Endothelial cell of umbilical vein (primary cell): Measurements from ENCODE around the gene ZNF831. TPM values are rescaled to one million over a fixed set of nuclear protein-coding genes. Genes with fewer than 3 reads are reported as not detected.

Experiments
- BruUV-seq: library from RNA; stranded (reverse); fragments of 400-500 nt; replicated peaks from 2 replicates; lab custom pipeline; 2021; lab: Mats Ljungman, UMichigan
- CTCF ChIA-PET: fragments of 300-600, 350-600 bp; sonication (Branson Sonifier 250); formaldehyde crosslinking; loops from one replicate; lab custom pipeline; 2021; ENCODE audit warnings: antibody characterized with exemption, inconsistent platforms; lab: Charles Lee
- POLR2A ChIA-PET: fragments of 300-600, 350-600 bp; sonication (Branson Sonifier 250); formaldehyde crosslinking; loops from one replicate; lab custom pipeline; 2021; ENCODE audit warnings: antibody characterized with exemption, inconsistent platforms; lab: Charles Lee
- DNase-seq: peaks from one replicate; pipeline ENCODE4 v3.0.0-alpha.2; 2011; ENCODE audit warnings: low read depth, low spot score
- FAIRE-seq: peaks from 2 replicates; lab custom pipeline; 2011; peaks lifted over from hg19 to GRCh38; lab: Jason Lieb, UNC
- H2AFZ ChIP-seq: 2 replicates; pipeline ENCODE4 v1.6.0; 2012; ENCODE audit warnings: low read depth, low read length, control low read depth, inconsistent platforms
- H3K27ac ChIP-seq: 2 replicates; pipeline ENCODE4 v1.5.1; 2011; ENCODE audit warnings: low read depth, mild to moderate bottlenecking, control low read depth, low read length, moderate library complexity; ENCODE audit not compliant: insufficient read depth
- H3K27me3 ChIP-seq, 2 experiments: 2 replicates each; pipeline versions ENCODE4 v1.6.0 to v1.6.1; 2011; ENCODE audit warnings: low read length in 2 of 2, mixed read lengths in 1 of 2; ENCODE audit not compliant: control insufficient read depth in 2 of 2, insufficient read depth in 2 of 2
- H3K36me3 ChIP-seq, 2 experiments: 2 replicates in 1 of 2; 3 replicates in 1 of 2; pipeline ENCODE4 v1.5.1; 2011; ENCODE audit warnings: low read length in 2 of 2, mild to moderate bottlenecking in 1 of 2, moderate library complexity in 1 of 2; ENCODE audit not compliant: control insufficient read depth in 2 of 2, insufficient read depth in 2 of 2; ENCODE audit errors: extremely low read depth in 1 of 2
- H3K4me1 ChIP-seq: 3 replicates; pipeline ENCODE4 v1.5.1; 2011; ENCODE audit warnings: mild to moderate bottlenecking, low read length; ENCODE audit not compliant: control insufficient read depth, insufficient read depth; ENCODE audit errors: extremely low read depth
- H3K4me2 ChIP-seq: 2 replicates; pipeline ENCODE4 v1.6.1; 2011; ENCODE audit warnings: low read length, control low read depth, mixed read lengths; ENCODE audit not compliant: insufficient read depth
- H3K4me3 ChIP-seq, 3 experiments: fragments of 200-600 bp in 1 of 3; sonication (generic), shearing (Covaris generic) in 1 of 3; replicated peaks in 1 of 3; 2 replicates each; pipeline ENCODE4 v1.5.1; 2011 to 2016; ENCODE audit warnings: control low read depth in 3 of 3, low read length in 3 of 3, mild to moderate bottlenecking in 2 of 3, inconsistent platforms in 1 of 3, low read depth in 1 of 3, moderate library complexity in 1 of 3; ENCODE audit not compliant: insufficient read depth in 1 of 3
- H3K79me2 ChIP-seq: 2 replicates; pipeline ENCODE4 v1.6.0; 2012; ENCODE audit warnings: low read length, inconsistent platforms; ENCODE audit not compliant: control insufficient read depth, insufficient read depth
- H3K9ac ChIP-seq: replicated peaks from 2 replicates; pipeline ENCODE3; 2011; ENCODE audit warnings: low read length, control low read depth; ENCODE audit not compliant: insufficient read depth; ENCODE audit errors: extremely low read depth
- H3K9me1 ChIP-seq: replicated peaks from 3 replicates; pipeline ENCODE4 v1.6.0; 2011; ENCODE audit warnings: mild to moderate bottlenecking, low read length; ENCODE audit not compliant: control insufficient read depth, insufficient read depth; ENCODE audit errors: extremely low read depth
- H3K9me3 ChIP-seq: replicated peaks from 2 replicates; pipeline ENCODE4 v1.5.1; 2012; ENCODE audit warnings: low read length, inconsistent platforms; ENCODE audit not compliant: control insufficient read depth, insufficient read depth
- H4K20me1 ChIP-seq: replicated peaks from 2 replicates; pipeline ENCODE3; 2011; ENCODE audit warnings: mild to moderate bottlenecking, low read length; ENCODE audit not compliant: control insufficient read depth, insufficient read depth; ENCODE audit errors: extremely low read depth
- EZH2 ChIP-seq: IDR thresholded peaks from 2 replicates; pipeline ENCODE4 v1.6.1; 2012; ENCODE audit warnings: borderline replicate concordance, low read depth, mild to moderate bottlenecking, moderate library complexity, low read length, inconsistent platforms; ENCODE audit not compliant: severe bottlenecking
- FOS ChIP-seq: IDR thresholded peaks from 2 replicates; pipeline ENCODE4 v1.6.1; 2011; ENCODE audit warnings: mild to moderate bottlenecking, low read length, moderate library complexity, borderline replicate concordance; ENCODE audit not compliant: insufficient read depth
- GATA2 ChIP-seq: IDR thresholded peaks from 2 replicates; pipeline ENCODE4 v1.7.0; 2011; ENCODE audit warnings: low read depth, mild to moderate bottlenecking, moderate library complexity, mixed read lengths, low read length; ENCODE audit not compliant: insufficient read length, insufficient read depth
- JUN ChIP-seq: IDR thresholded peaks from 2 replicates; pipeline ENCODE4 v1.6.1; 2011; ENCODE audit warnings: borderline replicate concordance, low read depth; ENCODE audit not compliant: insufficient read length, insufficient read depth
- MYC ChIP-seq: IDR thresholded peaks from one replicate; pipeline ENCODE4 v1.6.1; 2011; ENCODE audit warnings: mild to moderate bottlenecking, low read depth, low read length
- POLR2A ChIP-seq: IDR thresholded peaks from 2 replicates; pipeline ENCODE4 v1.6.1; 2012; ENCODE audit warnings: low read depth, mild to moderate bottlenecking, control low read depth, low read length
- POLR2AphosphoS5 ChIP-seq: IDR thresholded peaks from 2 replicates; pipeline ENCODE4 v1.6.1; 2012; ENCODE audit warnings: low read depth, mild to moderate bottlenecking, control low read depth, low read length, moderate library complexity; ENCODE audit not compliant: insufficient read depth
- dilution Hi-C: fragments of 300-500 bp; cut with MboI; formaldehyde crosslinking; loops from one replicate; pipeline ENCODE4 v1.15.0; 2019; ENCODE audit warnings: low sequenced_read_pairs; ENCODE audit not compliant: extremely low pct_ligation_motif_present
- intact Hi-C: fragments of 100-400 bp; cut with micrococcal nuclease; formaldehyde crosslinking; loops from one replicate; pipeline ENCODE4 v1.10.0; 2022
- polyA plus RNA-seq, 4 experiments: library from polyadenylated mRNA; depleted of rRNA in 3 of 4; stranded (reverse) in 3 of 4; unstranded in 1 of 4; fragments of >200 nt; gene quantifications; 2 replicates each; pipeline versions ENCODE4 v1.2.1 to v1.2.3, GENCODE V29; 2011 to 2012; ENCODE audit warnings: missing spikeins in 1 of 4
- total RNA-seq: library from RNA; stranded (reverse); gene quantifications from 2 replicates; pipeline ENCODE4 v1.2.3, GENCODE V29; 2021
- TF ChIP-seq, protein P1 (sequence below), 2 donors: IDR thresholded peaks; 1 replicate in 1 of 2; 2 replicates in 1 of 2; pipeline ENCODE4 v1.5.1; 2011; ENCODE audit warnings: low read length in 2 of 2, mild to moderate bottlenecking in 2 of 2, moderate library complexity in 2 of 2, control low read depth in 1 of 2, inconsistent platforms in 1 of 2, low read depth in 1 of 2; ENCODE audit not compliant: insufficient read depth in 1 of 2; ENCODE audit errors: extremely low read depth in 1 of 2
- TF ChIP-seq, protein P2 (sequence below): IDR thresholded peaks from 2 replicates; pipeline ENCODE4 v1.6.1; 2011; ENCODE audit not compliant: insufficient read depth, insufficient read length

The ZNF831 gene
- total and polyA plus RNA-seq, 2 donors (not counting 3 experiments of a cell fraction or from before 2014, with no cell fraction given) = not detected

DNA sequence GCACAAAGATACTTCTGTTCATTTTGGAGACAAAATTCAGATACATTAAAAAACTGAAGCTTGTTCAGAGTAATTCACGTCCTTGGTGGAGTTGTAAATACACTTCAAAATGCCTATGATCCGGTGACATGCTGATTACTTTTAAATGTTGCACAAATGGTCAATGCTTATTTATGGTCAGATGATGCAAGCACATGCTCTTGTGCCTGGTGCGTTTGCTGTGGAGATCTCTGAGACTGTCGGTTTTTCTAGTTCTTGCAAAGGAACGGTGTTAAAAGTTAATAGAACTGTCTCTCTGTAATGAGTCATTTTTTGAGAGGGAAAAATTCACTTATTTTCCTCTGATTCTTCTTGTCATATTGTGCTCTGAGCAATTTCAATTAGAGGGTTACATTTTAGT, 91.6 kb downstream of the ZNF831 start:
- Histone ChIP-seq H3K9me1 (no peaks in the 10 kb centered on the region), H3K9ac (no peak overlapping the region), H3K27ac (no peak overlapping the region), H3K36me3 (no peaks in the 10 kb centered on the region), H3K9me3 (no peaks in the 10 kb centered on the region), H3K4me3 (no peak overlapping the region), H3K27me3 (no peaks in the 10 kb centered on the region), H3K79me2 (no peaks in the 10 kb centered on the region), H2AFZ (no peak overlapping the region), H3K4me2 (no peak overlapping the region), H3K4me1 (no peaks in the 10 kb centered on the region), H4K20me1 (no peaks in the 10 kb centered on the region)
- FAIRE-seq (no peak), DNase-seq (no peak)
- intact Hi-C loops = no loop called here
- BruUV-seq = no TSS peak
- ChIA-PET POLR2A (no interaction called here), CTCF (no interaction called here)
- dilution Hi-C loops = no loop called here
- TF ChIP-seq MYC = no peak
- TF ChIP-seq, protein P1, sequence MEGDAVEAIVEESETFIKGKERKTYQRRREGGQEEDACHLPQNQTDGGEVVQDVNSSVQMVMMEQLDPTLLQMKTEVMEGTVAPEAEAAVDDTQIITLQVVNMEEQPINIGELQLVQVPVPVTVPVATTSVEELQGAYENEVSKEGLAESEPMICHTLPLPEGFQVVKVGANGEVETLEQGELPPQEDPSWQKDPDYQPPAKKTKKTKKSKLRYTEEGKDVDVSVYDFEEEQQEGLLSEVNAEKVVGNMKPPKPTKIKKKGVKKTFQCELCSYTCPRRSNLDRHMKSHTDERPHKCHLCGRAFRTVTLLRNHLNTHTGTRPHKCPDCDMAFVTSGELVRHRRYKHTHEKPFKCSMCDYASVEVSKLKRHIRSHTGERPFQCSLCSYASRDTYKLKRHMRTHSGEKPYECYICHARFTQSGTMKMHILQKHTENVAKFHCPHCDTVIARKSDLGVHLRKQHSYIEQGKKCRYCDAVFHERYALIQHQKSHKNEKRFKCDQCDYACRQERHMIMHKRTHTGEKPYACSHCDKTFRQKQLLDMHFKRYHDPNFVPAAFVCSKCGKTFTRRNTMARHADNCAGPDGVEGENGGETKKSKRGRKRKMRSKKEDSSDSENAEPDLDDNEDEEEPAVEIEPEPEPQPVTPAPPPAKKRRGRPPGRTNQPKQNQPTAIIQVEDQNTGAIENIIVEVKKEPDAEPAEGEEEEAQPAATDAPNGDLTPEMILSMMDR (IDR thresholded peaks at IDR 0.05; ENCODE audit: extremely low read depth in 1 of 2, insufficient read depth in 1 of 2, low read depth in 1 of 2, low read length in 2 of 2) = no peak
- TF ChIP-seq GATA2 = no peak
- TF ChIP-seq EZH2 = no peak
- no peak for TF ChIP-seq JUN
- no peak for TF ChIP-seq POLR2AphosphoS5
- no peak for TF ChIP-seq FOS
- TF ChIP-seq, protein P2, sequence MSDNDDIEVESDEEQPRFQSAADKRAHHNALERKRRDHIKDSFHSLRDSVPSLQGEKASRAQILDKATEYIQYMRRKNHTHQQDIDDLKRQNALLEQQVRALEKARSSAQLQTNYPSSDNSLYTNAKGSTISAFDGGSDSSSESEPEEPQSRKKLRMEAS = no peak
- TF ChIP-seq POLR2A = no peak
